ENCODE data around the gene CCDC172.

GRCh38 chr10:116353817-116354216 lies 29.6 kb downstream of the CCDC172 start:
- no peak for TF ChIP-seq CTCF (conservative IDR thresholded peaks at IDR 0.05; ENCODE audit: low read length)
- TF ChIP-seq EZH2phosphoT487 (IDR thresholded peaks at IDR 0.05; ENCODE audit: borderline replicate concordance), result no peak
